Stimulated activated CD4-positive, alpha-beta T cell treated with anti-CD3 and anti-CD28 coated beads, TNF-alpha, amount 100 ng/mL, for 4 hours (primary cell): ENCODE data around the gene HMGN3.

ENCODE experiments used
- DNase-seq, 3 experiments: peaks; one replicate each; pipeline ENCODE4 v3.0.0-alpha.2; 2020; ENCODE audit warnings: low read depth in 3 of 3

HMGN3 gene

DNA sequence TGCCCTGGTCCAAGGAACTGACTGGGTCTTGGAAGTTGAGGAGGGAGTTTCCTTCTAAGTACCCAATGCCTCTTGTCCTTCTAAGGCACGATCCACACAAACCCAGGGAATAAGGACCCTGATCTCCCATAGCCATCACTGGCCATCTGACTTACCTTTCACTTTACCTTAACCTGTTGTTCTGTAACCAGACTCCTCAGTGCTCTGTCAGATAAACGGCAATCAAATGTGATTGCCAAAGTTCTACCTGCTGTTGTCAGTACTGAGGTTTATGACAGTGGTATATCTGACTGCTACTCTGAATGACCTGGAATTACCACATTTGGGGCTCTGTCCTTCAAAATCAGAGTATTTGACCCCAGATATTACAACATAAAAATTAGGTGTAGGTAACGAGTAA, 49.8 kb downstream of the HMGN3 start:
- DNase-seq: no peak

DNA sequence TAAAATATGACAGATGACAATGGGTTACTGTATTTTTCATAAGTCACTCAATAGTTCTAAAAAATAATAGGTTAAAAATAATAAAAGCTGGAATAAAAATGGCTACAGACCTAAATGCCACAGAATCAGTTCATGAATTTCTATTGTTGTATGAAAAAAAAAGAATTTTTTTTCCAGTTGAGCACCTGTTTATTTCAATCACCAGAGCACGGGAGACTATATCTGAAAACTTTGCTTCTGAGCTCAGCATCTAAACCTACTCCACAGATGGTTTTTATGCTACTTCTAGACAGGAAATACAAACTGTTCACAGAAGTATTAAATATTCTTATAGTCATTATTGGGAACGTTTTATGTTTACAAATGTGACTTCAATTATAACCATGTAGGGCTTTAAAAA, 50.4 kb downstream of the HMGN3 start:
- DNase-seq: no peak

DNA sequence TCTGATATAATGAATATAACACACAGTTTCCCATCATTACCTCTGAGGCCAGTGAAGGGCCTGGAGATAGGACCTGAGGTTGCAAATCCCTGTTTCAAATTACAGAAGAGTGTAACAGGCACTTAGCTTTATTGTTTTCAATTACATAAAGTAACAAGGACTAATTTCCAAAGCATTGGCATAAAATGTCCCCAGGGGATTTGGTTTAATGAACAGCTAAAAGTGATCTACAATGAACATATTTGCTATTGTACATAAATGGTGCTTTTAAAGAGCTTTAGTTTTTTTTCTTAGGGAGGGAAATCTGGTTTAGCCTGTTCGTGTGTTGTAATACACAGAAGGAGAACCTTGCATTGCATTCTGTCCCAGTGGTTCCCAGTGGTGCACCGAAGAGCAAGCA, 54.4 kb downstream of the HMGN3 start:
- DNase-seq: no peak

DNA sequence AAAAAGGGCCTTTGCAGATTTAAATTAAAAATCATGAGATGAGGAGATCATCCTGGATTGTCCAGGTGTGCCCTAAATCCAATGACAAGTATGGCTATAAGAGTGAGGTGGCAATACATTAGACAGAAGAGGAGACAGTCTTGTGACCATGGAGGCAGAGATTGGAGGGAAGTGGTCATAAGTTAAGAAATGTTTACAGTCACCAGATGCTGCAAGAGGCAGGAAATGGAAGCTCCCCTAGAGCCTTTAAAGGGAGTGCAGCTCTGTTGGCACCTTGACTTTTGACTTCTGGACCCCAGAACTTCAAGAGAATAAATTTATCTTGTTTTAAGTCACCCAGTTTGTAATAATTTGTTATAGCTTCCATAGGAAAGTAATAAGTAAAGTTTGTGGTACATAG, 61.1 kb downstream of the HMGN3 start:
- no peak for DNase-seq

DNA sequence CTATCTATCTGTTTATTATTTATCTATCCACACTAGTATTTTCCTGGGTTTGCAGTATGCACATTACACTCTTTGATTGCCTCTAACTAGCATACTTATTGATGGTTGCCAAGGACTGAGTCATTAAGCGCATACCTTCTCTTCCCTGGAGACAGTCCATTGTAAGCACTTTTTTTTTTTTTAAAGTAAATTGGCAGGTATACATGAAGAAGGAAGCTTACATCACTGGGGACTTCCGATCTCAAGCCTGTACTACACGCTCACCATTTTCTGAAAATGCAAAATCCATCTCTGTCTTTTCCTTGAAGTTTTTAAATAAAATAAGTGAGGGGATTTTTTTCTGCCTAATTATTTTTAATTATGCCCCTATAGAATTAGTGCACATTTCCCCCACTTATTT, 63.5 kb downstream of the HMGN3 start:
- DNase-seq: no peak

DNA sequence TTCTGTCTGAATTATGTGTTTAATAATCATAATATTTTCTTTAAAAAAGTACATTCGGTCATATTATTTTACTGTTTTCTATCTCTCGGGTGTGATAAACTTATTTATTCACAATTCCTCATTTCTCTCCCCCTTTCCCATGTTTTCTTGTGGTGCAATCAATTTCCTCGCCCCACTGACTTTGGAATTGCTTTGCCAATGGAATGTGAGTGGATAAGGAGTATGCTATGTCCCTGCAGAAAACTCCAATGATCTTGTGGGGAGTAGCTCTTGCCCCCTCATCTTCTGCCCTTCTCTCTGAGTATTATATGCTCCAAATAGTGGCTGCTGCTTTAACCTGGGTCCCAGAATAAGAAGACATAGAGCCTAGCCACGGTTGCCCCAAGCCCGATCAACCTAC, 64.1 kb downstream of the HMGN3 start:
- no peak for DNase-seq

DNA sequence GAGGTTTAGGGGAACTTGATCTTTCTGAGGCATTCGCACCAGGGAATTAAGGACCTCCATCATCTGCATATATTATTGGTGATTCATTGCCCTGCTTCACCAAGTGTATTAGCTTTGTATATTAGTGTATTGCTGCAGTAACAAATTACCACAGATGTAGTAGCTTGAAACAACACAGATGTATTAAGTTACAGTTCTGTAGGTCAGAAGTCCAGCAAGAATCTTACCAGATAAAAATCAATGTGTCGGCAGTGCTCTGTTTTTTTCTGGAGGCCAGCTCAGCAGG, 65.8 kb downstream of the HMGN3 start:
- no peak for DNase-seq

DNA sequence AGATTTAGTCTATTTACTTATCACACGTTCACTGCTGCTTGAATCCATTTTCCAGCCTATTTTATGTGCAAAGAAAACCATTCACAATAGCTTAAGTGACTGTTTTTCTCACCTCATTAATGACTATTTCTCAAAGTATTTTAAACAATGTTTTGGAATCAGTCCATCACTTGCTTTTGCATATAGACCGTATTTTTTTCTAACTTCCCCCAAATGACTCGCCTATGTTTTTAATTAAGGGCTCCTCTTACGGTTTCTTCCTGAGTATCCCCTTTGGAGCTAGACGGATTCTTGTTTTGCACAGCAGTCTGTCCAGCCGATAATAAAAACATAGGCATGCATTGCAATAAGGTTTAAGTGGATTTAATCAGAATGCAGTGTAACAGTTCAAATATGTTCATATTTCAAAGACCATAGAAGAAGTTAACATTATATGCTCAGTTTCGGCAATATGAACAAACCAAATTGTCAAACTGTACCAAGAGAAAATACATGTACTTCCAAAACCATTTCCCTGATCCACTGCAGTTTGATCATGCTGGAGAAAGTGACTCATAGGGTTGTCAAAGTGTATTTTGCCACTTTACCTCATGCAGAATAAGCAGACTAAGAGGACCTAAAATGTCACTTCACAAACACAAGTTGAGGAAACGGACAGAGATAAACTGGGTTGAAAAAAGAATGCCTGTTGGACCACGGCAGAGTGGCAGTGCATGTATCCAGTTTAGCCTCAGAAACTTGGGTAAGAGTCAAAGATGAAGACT, 66.4 kb downstream of the HMGN3 start:
- DNase-seq: no peak

DNA sequence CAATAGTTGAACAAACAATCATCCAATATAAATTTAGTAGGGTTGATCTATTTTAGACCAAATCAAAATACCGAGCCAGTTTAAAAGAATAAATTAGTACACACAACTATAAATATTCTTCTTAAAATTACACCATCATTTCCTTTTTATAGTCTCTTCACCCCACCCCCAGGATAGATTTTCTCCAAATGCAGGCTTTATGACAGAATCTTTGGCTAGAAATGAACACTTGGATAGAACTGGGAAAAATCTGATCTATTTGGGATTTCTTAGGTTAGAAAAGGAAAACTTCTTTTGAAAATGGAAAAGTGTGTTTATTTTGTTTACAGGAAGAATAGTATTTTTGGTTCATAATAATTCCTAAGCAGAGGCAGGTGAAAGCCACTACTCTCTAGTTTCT, 74.6 kb downstream of the HMGN3 start:
- DNase-seq: no peak

DNA sequence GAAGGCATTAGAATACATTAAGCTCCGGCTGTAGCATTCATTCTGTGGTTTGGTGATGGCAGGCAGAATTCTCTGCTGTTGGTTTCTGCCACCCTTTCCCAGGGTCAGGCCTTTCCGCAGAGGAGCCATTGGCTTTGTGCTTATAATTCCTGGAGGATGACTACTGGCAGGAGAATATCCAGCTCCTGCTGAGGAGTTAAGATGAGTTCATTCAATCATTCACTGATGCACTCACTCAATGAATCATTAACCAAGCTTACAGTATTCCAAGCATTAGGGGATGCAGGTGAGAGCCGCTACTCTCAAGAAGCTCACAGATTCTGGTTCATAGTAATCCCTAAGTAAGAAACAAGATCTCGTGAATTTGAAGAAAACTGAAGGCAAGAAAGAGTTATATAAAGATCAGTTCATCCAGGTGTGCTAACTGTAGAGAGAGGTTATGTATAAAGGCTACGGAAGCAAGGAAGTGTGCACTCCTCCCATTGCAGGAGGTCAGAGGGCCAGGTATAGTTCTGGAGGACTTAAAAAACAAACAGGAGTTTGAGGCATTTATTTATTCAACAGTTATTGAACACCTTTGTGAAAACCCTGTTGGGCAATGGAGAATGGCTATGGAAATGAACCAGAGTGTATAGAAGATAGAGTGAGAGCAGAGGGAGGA, 75.5 kb downstream of the HMGN3 start:
- DNase-seq: no peak

DNA sequence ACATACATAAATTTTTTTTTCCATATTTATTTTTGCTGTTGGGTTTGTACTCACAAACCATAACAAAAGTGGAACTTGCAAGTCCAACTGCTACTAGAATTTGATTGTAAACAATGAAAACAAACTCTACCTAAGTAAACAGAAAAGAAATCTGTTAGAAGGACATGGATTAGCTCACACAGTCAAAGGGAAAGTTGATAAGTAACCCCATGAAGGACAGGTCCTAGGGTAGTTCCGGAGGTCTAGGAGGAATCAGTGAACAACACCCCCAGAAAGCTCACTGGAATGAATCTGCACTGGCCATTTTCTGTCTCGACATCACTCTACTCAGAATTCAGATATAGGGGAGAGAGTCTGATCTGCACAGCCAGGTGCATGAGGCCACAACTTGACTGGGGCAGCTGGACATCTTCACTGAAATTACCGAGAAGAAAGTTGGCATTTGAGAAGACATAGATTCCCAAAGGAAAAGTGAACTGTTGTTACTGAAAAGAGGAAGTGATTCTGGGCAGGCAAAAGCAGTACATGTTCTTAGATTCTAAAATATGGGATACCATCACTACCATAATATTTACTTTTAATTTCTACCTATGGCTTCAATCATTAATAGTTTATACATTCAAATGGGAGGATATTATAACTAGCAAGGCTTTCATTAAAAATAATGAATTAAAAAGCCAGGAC, 76.4 kb downstream of the HMGN3 start:
- no peak for DNase-seq

DNA sequence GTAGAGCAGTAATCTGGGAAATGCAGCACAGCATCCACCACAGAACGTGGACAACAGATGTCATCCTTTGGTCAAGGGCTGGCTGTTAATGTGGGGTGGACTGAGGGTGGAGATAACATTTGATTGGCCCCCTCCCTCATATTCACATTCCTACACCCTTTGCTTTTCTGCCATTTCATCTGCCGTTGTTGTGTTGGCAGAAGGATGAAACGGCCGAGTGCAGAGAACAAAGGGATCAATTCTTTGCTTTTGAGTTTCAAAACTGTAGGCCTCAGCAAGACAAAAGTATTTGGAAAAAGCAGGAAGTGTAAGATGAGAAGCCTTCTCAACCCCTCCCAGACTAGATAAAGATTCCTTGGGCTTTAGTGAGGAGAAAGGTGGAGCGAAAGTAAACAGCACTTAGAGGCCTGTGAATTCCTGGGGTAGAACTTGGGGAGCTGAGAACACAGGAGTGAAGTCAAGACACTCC, 82.2 kb downstream of the HMGN3 start:
- no peak for DNase-seq
